HEK293 (cell line): ENCODE data around the gene FILIP1.

Source experiments
- PRDM1 ChIP-seq: fragments of 450-650 bp; formaldehyde crosslinking; IDR thresholded peaks from 2 replicates; pipeline ENCODE4; 2016; ENCODE audit warnings: missing biosample characterization, missing genetic modification characterization
- ZNF133 ChIP-seq: fragments of 450-650 bp; formaldehyde crosslinking; IDR thresholded peaks from 2 replicates; pipeline ENCODE4 v1.5.1; 2016; ENCODE audit warnings: missing biosample characterization, missing genetic modification characterization
- ZNF274 ChIP-seq, 2 experiments: fragments of 200-500 bp in 1 of 2; fragments of 450-650 bp in 1 of 2; sonication (Bioruptor generic) in 1 of 2; formaldehyde crosslinking in 1 of 2; IDR thresholded peaks; 2 replicates each; pipeline versions ENCODE4 v1.5.1 to v1.6.1; 2014 to 2016; ENCODE audit warnings: borderline replicate concordance in 1 of 2, inconsistent platforms in 1 of 2, low read length in 1 of 2, missing biosample characterization in 1 of 2, missing genetic modification characterization in 1 of 2
- ZNF701 ChIP-seq: fragments of 450-650 bp; formaldehyde crosslinking; IDR thresholded peaks from 2 replicates; pipeline ENCODE4 v1.5.1; 2016; ENCODE audit warnings: missing biosample characterization, missing genetic modification characterization
- ZNF792 ChIP-seq: fragments of 450-650 bp; formaldehyde crosslinking; IDR thresholded peaks from 2 replicates; pipeline ENCODE4 v1.5.1; 2016; ENCODE audit warnings: missing biosample characterization, missing genetic modification characterization
- ZSCAN16 ChIP-seq: fragments of 450-650 bp; formaldehyde crosslinking; IDR thresholded peaks from 2 replicates; pipeline ENCODE4 v1.5.1; 2016; ENCODE audit warnings: missing biosample characterization, missing genetic modification characterization
- TF ChIP-seq, protein P1 (sequence below): fragments of 450-650 bp; formaldehyde crosslinking; IDR thresholded peaks from 2 replicates; pipeline ENCODE4 v1.5.1; 2016; ENCODE audit warnings: missing biosample characterization, missing genetic modification characterization
- TF ChIP-seq, protein P2 (sequence below): fragments of 450-650 bp; formaldehyde crosslinking; IDR thresholded peaks from 2 replicates; pipeline ENCODE4 v1.5.1; 2016; ENCODE audit warnings: missing biosample characterization, missing genetic modification characterization
- TF ChIP-seq, protein P3 (sequence below): fragments of 450-650 bp; formaldehyde crosslinking; IDR thresholded peaks from 2 replicates; pipeline ENCODE4 v1.5.1; 2016; ENCODE audit warnings: missing biosample characterization, missing genetic modification characterization
- TF ChIP-seq, protein P4 (sequence below): sonication (generic); formaldehyde crosslinking; IDR thresholded peaks from 2 replicates; pipeline ENCODE4 v1.8.1; 2022; ENCODE audit warnings: mild to moderate bottlenecking, moderate library complexity, missing genetic modification reagents

DNA sequence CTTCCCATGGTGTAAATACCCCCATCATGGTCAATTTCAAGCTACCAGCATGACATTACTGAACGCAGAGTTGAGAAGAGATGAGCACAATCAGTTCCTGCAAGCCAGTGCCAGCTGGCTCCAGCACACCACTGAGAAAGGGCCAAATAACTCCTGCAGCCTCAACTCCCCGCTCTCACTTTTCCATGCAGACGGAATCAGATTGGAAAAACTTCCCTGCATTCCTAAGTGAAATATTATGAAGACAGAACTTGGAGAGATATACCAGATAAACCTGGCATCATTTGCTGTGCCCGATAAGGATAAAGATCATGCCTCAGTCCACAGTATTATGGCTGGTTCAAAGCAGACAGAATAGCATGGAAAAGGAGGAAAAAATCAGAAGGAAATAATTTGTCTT, 56.7 kb downstream of the FILIP1 start:
- TF ChIP-seq ZSCAN16 (tag by site-specific recombination), result no peak
- no peak for TF ChIP-seq PRDM1 (tag by site-specific recombination)
- no peak for TF ChIP-seq ZNF792
- TF ChIP-seq, protein P1, sequence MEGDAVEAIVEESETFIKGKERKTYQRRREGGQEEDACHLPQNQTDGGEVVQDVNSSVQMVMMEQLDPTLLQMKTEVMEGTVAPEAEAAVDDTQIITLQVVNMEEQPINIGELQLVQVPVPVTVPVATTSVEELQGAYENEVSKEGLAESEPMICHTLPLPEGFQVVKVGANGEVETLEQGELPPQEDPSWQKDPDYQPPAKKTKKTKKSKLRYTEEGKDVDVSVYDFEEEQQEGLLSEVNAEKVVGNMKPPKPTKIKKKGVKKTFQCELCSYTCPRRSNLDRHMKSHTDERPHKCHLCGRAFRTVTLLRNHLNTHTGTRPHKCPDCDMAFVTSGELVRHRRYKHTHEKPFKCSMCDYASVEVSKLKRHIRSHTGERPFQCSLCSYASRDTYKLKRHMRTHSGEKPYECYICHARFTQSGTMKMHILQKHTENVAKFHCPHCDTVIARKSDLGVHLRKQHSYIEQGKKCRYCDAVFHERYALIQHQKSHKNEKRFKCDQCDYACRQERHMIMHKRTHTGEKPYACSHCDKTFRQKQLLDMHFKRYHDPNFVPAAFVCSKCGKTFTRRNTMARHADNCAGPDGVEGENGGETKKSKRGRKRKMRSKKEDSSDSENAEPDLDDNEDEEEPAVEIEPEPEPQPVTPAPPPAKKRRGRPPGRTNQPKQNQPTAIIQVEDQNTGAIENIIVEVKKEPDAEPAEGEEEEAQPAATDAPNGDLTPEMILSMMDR (tag by site-specific recombination), result no peak
- no peak for TF ChIP-seq ZNF133 (tag by site-specific recombination)
- TF ChIP-seq, protein P2, sequence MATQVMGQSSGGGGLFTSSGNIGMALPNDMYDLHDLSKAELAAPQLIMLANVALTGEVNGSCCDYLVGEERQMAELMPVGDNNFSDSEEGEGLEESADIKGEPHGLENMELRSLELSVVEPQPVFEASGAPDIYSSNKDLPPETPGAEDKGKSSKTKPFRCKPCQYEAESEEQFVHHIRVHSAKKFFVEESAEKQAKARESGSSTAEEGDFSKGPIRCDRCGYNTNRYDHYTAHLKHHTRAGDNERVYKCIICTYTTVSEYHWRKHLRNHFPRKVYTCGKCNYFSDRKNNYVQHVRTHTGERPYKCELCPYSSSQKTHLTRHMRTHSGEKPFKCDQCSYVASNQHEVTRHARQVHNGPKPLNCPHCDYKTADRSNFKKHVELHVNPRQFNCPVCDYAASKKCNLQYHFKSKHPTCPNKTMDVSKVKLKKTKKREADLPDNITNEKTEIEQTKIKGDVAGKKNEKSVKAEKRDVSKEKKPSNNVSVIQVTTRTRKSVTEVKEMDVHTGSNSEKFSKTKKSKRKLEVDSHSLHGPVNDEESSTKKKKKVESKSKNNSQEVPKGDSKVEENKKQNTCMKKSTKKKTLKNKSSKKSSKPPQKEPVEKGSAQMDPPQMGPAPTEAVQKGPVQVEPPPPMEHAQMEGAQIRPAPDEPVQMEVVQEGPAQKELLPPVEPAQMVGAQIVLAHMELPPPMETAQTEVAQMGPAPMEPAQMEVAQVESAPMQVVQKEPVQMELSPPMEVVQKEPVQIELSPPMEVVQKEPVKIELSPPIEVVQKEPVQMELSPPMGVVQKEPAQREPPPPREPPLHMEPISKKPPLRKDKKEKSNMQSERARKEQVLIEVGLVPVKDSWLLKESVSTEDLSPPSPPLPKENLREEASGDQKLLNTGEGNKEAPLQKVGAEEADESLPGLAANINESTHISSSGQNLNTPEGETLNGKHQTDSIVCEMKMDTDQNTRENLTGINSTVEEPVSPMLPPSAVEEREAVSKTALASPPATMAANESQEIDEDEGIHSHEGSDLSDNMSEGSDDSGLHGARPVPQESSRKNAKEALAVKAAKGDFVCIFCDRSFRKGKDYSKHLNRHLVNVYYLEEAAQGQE (tag by site-specific recombination), result no peak
- TF ChIP-seq, protein P3, sequence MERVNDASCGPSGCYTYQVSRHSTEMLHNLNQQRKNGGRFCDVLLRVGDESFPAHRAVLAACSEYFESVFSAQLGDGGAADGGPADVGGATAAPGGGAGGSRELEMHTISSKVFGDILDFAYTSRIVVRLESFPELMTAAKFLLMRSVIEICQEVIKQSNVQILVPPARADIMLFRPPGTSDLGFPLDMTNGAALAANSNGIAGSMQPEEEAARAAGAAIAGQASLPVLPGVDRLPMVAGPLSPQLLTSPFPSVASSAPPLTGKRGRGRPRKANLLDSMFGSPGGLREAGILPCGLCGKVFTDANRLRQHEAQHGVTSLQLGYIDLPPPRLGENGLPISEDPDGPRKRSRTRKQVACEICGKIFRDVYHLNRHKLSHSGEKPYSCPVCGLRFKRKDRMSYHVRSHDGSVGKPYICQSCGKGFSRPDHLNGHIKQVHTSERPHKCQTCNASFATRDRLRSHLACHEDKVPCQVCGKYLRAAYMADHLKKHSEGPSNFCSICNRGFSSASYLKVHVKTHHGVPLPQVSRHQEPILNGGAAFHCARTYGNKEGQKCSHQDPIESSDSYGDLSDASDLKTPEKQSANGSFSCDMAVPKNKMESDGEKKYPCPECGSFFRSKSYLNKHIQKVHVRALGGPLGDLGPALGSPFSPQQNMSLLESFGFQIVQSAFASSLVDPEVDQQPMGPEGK (tag by site-specific recombination), result no peak
- TF ChIP-seq, protein P4, sequence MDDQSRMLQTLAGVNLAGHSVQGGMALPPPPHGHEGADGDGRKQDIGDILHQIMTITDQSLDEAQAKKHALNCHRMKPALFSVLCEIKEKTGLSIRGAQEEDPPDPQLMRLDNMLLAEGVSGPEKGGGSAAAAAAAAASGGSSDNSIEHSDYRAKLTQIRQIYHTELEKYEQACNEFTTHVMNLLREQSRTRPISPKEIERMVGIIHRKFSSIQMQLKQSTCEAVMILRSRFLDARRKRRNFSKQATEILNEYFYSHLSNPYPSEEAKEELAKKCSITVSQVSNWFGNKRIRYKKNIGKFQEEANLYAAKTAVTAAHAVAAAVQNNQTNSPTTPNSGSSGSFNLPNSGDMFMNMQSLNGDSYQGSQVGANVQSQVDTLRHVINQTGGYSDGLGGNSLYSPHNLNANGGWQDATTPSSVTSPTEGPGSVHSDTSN, result no peak
- TF ChIP-seq ZNF274 (IDR thresholded peaks at IDR 0.05; ENCODE audit: low read length), result no peak
- no peak for TF ChIP-seq ZNF274 (tag by site-specific recombination; IDR thresholded peaks at IDR 0.05; ENCODE audit: borderline replicate concordance)
- TF ChIP-seq ZNF701 (tag by site-specific recombination), result no peak
